HG03521 (cell line): Measurements from ENCODE around the gene NEMF.
"Not testable (repeated sequence)": the region's sequence is repeated elsewhere in the genome, so short reads cannot be mapped to it uniquely, and the experiment has no call there.

Source experiments
- ATAC-seq: cut with Tn5 transposase; IDR thresholded peaks from one replicate; pipeline ENCODE4 v1.9.1; 2021; ENCODE audit warnings: mild to moderate bottlenecking, moderate library complexity; ENCODE audit not compliant: unreplicated experiment

NEMF gene, protein sequence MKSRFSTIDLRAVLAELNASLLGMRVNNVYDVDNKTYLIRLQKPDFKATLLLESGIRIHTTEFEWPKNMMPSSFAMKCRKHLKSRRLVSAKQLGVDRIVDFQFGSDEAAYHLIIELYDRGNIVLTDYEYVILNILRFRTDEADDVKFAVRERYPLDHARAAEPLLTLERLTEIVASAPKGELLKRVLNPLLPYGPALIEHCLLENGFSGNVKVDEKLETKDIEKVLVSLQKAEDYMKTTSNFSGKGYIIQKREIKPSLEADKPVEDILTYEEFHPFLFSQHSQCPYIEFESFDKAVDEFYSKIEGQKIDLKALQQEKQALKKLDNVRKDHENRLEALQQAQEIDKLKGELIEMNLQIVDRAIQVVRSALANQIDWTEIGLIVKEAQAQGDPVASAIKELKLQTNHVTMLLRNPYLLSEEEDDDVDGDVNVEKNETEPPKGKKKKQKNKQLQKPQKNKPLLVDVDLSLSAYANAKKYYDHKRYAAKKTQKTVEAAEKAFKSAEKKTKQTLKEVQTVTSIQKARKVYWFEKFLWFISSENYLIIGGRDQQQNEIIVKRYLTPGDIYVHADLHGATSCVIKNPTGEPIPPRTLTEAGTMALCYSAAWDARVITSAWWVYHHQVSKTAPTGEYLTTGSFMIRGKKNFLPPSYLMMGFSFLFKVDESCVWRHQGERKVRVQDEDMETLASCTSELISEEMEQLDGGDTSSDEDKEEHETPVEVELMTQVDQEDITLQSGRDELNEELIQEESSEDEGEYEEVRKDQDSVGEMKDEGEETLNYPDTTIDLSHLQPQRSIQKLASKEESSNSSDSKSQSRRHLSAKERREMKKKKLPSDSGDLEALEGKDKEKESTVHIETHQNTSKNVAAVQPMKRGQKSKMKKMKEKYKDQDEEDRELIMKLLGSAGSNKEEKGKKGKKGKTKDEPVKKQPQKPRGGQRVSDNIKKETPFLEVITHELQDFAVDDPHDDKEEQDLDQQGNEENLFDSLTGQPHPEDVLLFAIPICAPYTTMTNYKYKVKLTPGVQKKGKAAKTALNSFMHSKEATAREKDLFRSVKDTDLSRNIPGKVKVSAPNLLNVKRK

DNA sequence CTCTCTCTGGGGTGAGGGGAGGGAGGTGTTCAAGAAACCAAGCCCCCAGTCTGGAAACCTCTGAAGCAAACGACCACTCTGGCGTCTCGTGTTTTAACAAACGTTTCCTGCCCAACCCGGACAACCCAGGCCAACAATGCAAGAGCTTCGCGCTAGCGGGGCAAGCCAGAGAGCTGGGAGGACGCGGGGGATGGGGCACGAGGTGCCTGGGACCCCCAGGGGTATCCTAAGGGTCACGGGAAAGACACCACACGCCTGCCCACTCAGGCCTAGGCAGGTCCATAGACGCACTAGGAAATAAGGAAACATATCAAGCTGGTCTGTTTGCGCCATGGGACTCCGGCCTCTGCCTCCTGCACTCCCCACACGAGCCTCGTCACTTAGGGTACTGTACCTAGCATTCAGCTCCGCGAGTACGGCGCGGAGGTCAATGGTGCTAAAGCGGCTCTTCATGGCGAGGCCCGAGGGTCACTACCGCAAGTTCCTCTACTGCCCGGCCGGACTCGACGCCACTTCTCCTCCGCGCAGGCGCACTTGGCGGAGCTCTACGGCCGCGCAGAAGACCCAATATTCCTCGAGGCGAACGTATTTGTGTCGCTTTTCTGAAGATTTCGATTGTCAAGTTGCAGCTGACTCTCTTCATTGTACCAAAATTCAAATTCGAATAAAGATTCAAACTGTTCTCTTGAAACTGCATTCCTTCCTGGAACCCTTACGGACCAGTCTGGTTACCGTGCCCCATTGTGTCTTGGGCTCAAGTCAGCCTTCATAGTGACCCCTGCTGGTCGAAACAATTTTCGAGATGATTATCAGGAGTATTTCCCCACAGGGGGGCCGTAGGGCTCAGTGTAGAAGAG lies at the start of gene NEMF:
Gene NEMF (minus strand): TSS at position 488 of the 857 bp plus-strand sequence. CDS start 35 bp downstream, at position 453.
- ATAC-seq, result peak; percentile 66

DNA sequence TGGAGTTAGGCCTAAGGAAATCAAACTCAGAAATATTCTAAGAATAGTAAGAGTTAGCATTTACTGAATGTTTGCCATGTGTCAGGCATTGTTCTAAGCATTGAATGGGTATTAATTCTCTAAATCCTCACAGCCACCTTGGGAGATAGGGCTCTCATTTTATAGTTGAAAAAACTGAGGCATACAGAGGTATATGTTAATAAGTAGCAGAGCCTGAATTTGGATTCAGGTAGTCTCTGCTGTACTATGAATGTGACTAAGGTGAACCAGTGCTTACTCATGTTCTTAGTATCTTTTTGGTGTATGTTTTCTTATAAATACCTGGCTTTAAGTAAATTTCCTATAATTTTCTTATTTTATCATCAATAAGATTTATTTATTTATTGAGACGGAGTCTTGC lies 48.4 kb upstream of the NEMF start:
- no peak for ATAC-seq

DNA sequence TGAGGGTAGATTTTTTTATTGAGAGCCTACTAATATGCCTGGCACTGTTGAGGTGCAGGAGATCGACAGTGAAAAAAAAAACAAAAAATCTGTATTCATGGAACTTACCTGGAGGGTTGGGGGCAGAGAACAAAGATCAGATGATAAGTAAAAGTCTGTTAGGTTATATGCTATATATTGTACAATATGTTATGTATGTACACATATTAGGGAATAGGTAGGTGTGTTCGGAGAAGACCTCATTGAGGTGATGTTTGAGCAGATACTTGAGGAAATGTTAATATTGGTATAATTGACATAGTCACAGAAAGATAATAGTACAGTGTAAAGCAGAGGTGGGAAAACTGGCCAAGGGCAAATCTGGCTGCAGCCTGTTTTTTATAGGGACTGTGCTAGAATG lies 45.9 kb upstream of the NEMF start:
- ATAC-seq, result no peak

DNA sequence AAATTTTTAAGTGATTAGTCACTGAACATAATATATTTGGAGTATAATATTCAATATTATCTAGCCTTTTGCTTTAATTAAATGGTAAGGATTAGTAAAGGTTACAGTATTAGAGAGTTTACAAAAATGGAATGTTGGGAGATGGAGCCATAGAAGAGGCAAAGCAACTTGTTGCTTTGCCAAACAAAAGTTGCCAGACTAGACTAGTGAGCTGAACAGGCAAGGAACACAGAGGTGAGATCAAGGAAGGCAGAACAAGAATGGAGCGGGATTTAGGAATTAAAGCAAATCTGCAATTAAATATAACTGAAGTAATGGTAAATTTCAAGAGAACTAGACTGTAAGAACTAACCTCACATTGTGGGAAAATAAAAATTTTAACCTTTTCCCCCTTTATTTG lies 45.4 kb upstream of the NEMF start:
- no peak for ATAC-seq

DNA sequence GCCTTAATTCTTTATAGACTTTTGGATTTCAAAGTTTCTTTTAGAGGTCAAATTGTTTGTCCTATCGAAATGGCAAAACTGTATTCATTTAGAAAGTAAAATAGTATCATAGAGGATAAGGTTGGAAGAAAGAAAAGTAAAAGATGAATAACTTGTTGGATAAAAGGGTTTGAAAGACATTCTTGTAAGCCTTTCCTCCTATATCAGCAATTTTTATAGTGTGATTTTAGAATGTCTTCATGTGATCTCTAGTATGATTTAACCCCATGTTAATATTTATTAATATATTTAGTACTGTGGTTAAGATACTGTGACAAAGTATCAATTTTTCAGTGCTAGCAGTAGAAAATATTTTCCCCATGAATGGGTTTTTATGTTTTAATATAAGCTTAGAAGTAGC lies 44.8 kb upstream of the NEMF start:
- no peak for ATAC-seq

DNA sequence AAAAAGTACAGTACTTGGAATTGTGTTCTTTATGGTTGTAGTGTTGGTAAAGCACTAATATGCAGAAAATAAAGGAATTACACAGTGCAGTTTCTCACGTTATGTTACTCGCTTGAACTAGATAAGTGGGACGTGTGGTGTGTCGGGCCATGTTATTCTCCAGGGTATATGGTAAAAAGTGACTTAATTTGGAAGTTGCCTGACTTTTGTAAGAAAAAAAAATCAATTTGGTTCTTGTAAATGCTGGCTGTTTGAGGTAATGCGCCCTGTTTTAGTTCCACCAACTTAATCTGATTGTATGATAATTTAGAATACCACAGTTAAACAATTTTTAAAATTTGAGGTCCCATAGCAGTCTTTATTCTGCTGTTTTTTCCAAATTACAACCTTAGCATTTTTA lies 44.4 kb upstream of the NEMF start:
- ATAC-seq, result no peak

DNA sequence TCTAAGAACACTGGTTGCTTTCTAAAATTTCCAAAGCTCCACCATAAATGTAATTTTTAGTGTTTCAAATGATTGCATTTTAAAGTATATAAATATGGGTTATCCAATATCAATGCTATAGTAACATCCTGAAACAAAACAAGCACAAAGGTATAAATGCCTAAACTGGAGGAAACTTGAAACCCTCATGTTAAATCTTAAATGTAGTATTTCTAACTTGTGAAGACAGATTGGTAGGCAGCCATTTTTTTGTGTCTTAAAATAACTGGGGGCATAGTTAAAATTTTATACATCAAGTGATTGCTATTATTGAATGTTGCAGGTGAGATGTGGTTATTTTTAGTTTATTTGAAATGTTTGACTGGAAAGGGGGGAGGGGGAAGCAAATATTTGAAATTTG lies 43.7 kb upstream of the NEMF start:
- ATAC-seq, result not testable (repeated sequence)

DNA sequence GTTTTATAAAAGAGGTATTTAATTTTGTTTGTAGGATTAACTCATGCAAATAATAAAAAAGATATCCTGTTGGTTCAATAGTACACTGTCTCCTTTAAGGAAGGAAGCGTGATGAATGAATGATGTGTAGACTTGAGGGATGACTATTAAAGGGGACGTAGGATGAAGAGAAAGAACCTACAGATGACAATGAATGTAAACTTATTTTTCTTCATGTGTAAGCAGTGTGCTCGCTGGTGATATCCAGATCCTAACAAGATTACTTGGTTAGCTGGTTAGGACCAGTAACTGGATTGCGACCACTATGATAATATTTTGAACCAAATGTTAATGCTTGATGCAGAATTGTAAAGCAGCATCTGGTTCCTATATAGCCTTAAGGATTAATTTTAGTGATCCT lies 42.9 kb upstream of the NEMF start:
- no peak for ATAC-seq

DNA sequence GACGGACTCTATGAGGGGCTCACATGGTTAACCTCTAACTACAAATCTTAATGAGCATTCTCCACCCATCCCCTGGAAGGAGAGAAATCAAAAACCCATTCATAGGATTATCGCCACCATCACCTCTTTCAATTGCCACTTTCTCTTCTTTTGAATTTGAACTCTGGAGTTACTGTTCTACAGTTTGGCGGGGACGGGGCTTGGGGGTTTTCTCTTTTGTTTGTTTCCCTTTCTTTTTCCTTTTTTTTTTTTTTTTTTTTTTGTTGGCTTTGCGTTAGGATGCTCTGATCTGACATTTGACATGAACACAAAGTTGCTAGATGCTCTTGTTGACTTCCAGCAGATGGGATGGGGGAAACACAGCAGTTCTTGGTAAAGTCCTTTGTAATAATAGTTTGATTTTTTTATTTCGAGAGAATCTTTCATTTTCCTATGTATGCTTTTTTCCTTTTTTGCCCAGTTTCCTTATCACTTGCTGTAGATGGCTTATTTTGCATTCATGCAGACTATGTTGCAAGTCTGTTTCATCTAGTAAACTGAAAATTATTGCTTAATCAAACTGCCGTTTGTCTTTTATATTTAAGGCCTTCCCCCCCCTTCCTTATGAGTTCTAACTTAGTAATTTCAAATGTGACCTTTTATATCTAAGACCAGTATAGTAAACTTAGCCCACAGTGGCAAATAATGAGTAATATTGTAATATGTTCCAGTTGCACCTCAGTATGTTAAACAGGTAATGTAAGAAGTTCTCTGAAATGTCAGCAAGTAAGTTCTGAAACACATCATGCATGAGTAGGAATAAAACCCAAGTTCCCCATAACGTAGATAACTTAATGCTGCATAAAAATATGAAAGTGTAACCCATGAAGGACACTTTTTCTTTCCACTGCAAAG lies 41.9 kb upstream of the NEMF start:
- not testable (repeated sequence) for ATAC-seq

DNA sequence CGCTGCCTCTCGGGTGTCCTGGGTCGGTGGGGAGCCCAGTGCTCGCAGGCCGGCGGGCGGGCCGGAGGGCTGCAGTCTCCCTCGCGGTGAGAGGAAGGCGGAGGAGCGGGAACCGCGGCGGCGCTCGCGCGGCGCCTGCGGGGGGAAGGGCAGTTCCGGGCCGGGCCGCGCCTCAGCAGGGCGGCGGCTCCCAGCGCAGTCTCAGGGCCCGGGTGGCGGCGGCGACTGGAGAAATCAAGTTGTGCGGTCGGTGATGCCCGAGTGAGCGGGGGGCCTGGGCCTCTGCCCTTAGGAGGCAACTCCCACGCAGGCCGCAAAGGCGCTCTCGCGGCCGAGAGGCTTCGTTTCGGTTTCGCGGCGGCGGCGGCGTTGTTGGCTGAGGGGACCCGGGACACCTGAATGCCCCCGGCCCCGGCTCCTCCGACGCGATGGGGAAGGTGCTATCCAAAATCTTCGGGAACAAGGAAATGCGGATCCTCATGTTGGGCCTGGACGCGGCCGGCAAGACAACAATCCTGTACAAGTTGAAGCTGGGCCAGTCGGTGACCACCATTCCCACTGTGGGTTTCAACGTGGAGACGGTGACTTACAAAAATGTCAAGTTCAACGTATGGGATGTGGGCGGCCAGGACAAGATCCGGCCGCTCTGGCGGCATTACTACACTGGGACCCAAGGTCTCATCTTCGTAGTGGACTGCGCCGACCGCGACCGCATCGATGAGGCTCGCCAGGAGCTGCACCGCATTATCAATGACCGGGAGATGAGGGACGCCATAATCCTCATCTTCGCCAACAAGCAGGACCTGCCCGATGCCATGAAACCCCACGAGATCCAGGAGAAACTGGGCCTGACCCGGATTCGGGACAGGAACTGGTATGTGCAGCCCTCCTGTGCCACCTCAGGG lies 41.0 kb upstream of the NEMF start:
- peak; percentile 37 for ATAC-seq

DNA sequence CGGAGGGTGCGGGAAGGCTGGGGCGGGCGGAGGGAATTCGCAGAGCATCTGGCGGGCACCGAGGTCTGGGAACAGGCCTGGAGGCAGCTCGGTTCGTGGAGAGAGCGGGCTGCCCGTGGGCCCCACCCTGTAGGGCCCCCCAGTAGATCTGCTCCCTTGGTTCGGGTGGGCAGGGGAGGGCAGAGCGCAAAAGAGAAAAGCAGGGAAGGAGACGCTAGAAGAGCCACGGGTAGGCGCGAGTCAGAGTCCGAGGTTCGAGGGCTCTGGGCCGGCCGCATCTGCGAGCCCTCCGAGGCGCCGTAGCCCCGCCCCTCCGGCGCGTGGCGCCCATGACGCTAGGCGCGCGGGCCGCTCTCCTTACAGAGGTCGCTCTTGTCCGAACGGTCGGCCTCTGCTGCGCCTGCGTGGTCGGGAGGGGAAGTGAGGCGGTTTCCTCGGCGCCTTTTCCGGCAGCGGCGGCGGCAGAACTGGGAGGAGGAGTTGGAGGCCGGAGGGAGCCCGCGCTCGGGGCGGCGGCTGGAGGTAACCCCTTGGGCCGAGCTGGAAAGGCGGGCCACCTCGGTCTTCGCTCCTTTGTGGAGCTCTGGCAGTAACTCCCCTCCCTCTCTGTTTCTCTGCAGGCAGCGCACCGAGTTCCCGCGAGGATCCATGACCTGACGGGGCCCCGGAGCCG lies 40.2 kb upstream of the NEMF start, which contains the start of gene ARF6:
Gene ARF6 (plus strand): TSS at position 447 of the 673 bp plus-strand sequence. CDS start 655 bp downstream, outside the sequence.
- ATAC-seq, result peak; percentile 88

DNA sequence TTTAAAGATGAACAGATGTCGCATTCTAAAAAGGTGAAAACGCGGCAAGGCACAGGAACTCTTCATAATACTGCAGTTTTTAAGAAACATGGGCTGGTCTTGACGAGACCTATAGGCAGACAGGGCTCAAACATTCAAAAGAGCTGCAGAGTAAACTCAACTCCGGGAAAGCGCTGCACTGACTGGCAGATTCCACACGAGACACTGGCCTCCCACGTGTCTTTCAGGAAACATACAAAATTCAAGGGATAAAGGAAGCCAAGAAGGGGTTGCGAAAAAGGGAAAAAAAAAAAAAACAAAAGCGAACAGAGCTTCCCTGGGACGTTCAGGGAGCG lies 39.7 kb upstream of the NEMF start:
- peak; percentile 19 for ATAC-seq

DNA sequence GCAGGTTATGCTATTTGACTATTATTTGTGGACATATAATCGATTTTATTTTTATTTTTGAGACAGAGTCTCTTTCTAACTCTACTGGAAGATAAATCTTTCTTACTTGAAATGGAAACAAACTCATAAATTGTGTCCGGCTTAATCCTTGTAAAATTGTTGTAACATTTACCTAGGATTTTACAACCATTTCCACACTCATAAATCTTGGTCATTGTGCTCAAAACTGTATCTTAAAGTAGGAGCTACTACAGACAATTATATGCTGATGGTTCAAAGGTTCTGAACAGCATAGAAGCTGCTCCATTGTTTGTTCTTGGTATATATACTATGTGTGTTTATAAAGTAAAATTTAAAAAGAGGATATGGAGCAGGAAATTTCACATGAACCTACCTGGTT lies 35.7 kb upstream of the NEMF start:
- ATAC-seq, result no peak

DNA sequence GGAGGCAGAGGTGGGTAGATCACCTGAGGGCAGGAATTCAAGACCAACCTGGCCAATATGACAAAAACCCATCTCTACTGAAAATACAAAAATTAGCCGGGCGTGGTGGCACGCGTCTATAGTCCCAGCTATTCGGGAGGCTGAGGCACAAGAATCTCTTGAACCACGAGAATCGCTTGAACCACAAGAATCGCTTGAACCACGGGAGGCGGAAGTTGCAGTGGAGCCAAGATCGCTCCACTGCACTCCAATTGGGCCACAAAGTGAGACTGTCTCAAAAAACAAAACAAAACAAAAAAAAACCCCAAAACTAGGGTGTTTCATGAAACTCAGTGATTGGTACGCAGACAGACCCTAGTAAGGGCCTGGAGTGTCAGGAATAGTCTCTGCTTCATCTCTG lies 33.9 kb upstream of the NEMF start:
- no peak for ATAC-seq

DNA sequence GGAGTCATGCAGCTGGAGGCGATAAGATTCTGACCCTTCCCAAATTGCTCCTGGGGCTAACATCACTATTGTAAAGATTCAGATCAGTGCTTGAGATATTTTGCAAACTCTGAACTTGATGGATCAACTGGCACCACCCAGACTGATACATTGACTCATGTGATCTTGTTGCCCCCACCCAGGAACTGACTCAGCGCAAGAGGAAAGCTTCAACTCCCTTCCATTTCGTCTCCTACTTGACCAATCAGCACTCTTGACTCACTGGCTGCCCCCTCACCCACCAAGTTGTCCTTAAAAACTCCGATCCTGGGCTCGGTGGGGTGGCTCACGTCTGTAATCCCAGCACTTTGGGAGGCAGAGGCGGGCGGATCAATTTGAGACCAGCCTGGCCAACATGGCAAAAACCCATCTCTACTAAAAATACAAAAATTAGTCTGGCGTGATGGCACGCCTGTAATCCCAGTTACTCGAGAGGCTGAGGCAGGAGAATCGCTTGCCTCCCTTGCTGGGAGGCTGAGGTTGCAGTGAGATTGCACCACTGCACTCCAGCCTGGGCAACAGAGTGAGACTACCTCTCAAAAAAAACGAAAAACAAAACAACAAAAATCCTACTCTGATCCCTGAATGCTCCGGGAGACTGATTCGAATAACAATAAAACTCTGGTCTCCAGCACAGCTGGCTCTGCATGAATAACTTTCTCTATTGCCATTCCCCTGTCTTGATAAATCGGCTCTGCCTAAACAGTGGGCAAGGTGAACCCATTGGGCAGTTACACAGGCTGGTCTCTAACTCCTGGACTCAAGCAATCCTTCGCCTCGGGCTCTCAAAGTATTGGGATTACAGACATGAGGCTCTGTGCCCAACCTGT lies 30.5 kb upstream of the NEMF start:
- no peak for ATAC-seq

DNA sequence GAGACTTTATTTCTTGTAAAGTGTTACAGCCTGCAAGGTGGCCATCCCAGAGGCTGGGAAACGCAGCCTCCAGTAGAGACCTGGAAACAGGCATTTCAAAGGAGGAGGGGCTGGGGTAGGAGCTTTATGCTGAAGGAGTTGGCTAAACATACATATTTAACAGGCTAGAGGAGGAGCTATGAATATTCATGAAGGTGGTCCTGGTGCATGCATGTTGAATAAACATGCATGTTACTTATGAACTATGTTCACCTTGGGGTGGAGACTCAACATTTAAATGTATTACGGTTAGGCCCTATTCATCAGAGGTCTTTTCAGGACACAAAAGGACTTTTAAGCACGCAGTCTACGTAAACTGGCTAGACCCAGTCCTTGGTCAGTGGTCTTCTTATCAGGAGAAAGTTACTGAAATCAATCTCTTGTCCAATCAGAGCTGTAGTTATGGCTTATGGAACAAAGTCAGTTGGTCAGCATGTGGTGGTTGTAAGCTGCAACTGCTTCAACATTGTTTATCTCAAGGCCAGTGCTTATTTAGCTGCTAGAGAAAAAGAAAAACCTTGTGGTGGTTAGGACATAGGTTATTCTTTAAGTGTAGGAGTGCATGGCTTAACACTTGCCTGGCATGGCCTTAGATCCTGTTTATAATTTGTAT lies 28.9 kb upstream of the NEMF start:
- no peak for ATAC-seq
